ENCODE results near the gene GP1BB.

DNA sequence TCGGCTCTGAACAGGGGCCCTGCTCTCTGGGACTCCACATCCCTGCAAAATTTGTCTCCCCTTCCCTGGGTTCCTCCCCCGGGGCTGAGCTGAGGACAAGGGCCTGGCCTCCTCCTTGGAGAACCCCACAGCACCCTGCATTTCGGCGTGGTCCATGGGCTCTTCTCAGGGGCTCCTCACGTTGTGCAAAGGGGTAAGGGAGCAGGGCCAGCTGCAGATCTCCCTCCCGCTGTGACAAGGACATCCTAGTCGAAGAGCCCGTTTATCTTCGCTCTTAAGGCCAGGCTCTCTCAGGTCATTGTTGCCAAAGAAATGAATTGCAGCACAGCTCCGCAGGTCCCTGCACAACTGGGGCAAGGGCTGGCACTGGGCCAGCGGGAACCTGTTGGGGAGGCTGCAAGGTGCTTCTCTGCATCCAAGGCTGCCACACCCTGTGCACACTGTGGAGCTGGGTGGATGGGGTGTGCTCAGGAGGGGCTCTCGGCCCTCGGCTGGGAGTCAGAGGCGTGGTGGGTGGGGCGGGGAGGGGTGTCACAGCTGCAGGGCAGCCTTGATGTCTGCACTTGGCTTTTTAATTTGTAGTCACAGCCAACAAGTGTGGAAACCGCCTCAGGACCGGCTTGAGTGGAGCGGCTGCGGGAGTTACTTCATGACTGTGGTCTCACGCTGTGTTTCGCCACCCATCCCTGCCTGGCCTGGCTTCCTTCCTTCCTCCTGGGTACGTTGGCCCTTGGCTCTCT is 35.6 kb upstream of the GP1BB start:
- TF ChIP-seq, protein P1, sequence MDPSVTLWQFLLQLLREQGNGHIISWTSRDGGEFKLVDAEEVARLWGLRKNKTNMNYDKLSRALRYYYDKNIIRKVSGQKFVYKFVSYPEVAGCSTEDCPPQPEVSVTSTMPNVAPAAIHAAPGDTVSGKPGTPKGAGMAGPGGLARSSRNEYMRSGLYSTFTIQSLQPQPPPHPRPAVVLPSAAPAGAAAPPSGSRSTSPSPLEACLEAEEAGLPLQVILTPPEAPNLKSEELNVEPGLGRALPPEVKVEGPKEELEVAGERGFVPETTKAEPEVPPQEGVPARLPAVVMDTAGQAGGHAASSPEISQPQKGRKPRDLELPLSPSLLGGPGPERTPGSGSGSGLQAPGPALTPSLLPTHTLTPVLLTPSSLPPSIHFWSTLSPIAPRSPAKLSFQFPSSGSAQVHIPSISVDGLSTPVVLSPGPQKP (IDR thresholded peaks at IDR 0.05; ENCODE audit: low read depth, low read length): no peak
- TF ChIP-seq JUN (IDR thresholded peaks at IDR 0.05) (no peak), POLR2A (IDR thresholded peaks at IDR 0.05; ENCODE audit: low read length) (no peak), JUNB (IDR thresholded peaks at IDR 0.05) (no peak)
- TF ChIP-seq, protein P2, sequence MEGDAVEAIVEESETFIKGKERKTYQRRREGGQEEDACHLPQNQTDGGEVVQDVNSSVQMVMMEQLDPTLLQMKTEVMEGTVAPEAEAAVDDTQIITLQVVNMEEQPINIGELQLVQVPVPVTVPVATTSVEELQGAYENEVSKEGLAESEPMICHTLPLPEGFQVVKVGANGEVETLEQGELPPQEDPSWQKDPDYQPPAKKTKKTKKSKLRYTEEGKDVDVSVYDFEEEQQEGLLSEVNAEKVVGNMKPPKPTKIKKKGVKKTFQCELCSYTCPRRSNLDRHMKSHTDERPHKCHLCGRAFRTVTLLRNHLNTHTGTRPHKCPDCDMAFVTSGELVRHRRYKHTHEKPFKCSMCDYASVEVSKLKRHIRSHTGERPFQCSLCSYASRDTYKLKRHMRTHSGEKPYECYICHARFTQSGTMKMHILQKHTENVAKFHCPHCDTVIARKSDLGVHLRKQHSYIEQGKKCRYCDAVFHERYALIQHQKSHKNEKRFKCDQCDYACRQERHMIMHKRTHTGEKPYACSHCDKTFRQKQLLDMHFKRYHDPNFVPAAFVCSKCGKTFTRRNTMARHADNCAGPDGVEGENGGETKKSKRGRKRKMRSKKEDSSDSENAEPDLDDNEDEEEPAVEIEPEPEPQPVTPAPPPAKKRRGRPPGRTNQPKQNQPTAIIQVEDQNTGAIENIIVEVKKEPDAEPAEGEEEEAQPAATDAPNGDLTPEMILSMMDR (IDR thresholded peaks at IDR 0.05): no peak

All from A549 (cell line).